Activated CD4-positive, CD25-positive, alpha-beta regulatory T cell treated with anti-CD3 and anti-CD28 coated beads, Interleukin-2, amount 50 U/mL, for 16 hours (primary cell): ENCODE data around the gene METTL13.

Source experiments
- DNase-seq: peaks from one replicate; pipeline ENCODE4 v3.0.0-alpha.2; 2020; ENCODE audit warnings: low read depth, low spot score

The METTL13 gene

DNA sequence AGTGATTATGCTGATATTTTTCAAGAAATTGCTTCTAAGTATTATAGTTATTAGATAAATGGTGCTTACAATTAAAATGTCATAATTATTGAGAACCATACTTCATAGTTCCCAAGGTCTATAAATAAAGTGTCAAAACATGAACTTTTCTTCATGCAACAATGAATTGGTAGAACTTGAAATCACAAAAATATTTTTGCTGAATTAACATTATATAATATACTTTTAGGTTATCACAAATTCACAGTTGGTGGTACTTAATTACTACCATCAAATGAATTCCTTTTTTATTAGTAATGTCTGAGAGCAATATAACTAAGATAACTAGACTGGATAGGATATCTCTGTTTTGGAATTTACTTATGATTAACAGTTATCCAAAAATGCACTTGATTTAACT lies 64.5 kb downstream of the METTL13 start:
- DNase-seq, result no peak
